D341Med (cell line): ENCODE measurements around the gene CNOT2.

Experiments used
- DNase-seq: peaks from one replicate; pipeline ENCODE4 v3.0.0; 2012; ENCODE audit warnings: low spot score

The CNOT2 gene, protein sequence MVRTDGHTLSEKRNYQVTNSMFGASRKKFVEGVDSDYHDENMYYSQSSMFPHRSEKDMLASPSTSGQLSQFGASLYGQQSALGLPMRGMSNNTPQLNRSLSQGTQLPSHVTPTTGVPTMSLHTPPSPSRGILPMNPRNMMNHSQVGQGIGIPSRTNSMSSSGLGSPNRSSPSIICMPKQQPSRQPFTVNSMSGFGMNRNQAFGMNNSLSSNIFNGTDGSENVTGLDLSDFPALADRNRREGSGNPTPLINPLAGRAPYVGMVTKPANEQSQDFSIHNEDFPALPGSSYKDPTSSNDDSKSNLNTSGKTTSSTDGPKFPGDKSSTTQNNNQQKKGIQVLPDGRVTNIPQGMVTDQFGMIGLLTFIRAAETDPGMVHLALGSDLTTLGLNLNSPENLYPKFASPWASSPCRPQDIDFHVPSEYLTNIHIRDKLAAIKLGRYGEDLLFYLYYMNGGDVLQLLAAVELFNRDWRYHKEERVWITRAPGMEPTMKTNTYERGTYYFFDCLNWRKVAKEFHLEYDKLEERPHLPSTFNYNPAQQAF

GRCh38 chr12:70242695-70243509 lies at the start of gene CNOT2:
TSS of gene CNOT2 (plus strand) at chr12:70243433. CDS start at chr12:70278227, 34,794 bp downstream.
- peak; percentile 91 for DNase-seq

DNA sequence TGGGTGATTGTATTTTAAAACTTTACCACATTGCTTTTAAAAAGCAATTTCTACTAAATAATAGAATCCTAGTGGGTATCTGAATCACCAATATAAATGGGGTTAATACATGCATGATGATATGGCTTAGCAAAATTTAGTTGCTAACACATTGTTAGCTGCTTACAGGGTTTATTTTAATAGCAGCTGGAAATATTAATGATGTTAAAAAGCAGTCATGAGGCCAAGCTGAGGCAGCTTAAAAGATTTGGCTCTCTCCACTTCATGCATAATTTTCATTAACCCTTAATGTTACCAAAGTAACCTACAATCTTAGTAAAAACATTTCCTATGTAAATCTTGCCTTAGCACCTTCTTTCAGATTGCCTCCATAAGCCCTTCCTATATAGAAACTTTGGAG lies 49.2 kb upstream of the CNOT2 start:
- DNase-seq: peak; percentile 17

DNA sequence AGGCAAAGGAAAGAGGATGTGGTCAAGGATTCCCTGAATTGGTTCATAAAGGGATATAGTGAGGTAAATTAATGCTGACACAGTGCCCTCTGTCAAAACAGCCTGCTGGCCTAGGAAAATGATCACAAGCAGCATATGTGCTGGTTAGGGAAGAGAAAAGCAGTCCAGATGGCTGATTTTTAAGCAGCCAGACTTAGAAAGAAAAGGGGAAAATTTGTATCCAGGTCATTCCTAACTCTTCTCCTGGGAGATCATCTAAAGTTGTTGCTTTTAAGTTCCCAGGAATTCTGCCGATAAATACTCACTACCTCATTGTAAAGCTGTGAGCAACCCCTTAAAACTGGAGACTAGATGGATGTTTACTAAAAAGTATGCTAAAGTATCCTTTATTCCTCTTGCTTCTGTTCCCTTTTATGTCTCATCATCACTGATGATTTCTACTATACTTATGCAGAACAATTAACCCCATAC lies 46.4 kb upstream of the CNOT2 start:
- DNase-seq: peak; percentile 26

DNA sequence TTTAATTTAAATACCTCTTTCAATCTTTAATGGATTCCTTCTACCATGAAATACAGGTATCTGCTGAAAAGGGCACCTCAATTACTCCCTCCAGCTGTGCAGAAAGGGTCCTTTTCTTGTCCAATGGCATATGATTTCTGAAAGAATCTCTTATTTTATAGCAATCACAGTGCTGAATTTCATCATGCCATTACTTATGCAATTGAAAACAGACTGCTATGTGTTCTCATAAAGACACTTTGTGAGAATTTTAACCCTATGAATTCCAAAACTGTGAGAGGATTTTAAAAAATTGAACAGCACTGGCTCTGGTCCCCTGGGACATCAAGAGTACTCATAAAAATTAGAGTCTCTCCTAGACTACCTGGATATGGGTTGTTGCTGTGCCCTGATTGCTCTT lies 45.9 kb upstream of the CNOT2 start:
- DNase-seq: no peak

GRCh38 chr12:70213707-70214106 lies 29.5 kb upstream of the CNOT2 start:
- DNase-seq: no peak

DNA sequence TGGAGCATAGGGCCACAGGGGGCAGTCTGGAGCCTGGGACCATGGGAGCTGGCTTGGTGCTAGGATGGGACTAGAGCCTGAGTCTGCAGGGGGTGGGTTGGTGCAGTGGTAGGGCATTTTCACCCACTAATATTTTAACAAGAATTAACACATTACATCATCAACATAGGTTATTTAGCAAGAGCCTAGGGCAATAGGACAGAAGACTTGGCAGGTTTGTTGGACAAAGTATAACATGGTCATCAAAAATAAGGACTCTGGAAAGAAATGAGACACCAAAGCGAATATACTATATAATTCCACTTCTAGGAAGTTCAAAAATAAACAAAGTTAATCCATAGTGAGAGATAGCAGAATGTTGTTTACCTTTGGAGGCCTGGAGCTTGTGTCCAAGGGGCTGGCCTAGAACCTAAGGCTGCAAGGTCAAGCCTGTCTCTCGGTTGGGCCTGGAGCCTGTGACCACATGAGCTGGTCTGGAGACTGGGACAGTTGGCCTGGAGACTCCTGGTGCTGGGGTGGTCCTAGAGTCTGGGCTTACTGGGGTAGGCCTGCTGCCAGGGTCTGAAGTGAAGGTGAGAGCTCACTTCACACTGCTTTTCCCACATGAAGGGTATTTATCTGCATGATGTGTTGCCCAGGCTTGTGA lies 28.1 kb upstream of the CNOT2 start:
- no peak for DNase-seq

- DNase-seq: no peak
Measured at GRCh38 chr12:70217416-70217815, 25.8 kb upstream of the CNOT2 start.

GRCh38 chr12:70221626-70222025 lies 21.6 kb upstream of the CNOT2 start:
- no peak for DNase-seq

- DNase-seq: no peak
Measured at GRCh38 chr12:70227911-70228310, 15.3 kb upstream of the CNOT2 start.

GRCh38 chr12:70230934-70231606 lies 12.2 kb upstream of the CNOT2 start:
- DNase-seq: no peak

DNA sequence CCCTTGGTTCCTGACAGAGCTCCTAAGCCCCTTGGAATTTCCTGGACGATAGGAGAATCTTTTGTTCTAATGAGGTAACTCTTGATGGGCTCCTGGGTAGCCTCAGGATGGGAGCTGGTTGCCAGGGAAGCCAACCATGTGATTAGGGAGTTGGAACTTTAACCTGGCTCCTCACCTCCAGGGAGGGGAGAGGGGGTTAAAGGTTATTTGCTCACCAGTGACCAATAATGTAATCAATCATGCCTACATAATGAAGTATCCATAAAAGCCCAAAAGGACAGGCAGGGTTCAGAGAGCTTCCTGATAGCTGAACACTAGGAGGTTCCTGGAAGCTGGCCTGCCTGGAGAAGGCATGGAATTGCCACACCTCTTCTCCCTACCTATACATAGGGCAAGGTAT lies 6.2 kb upstream of the CNOT2 start:
- no peak for DNase-seq

GRCh38 chr12:70240673-70241072 lies 2.6 kb upstream of the CNOT2 start:
- no peak for DNase-seq

- DNase-seq: no peak
Measured at GRCh38 chr12:70241845-70242244, 1.4 kb upstream of the CNOT2 start.

- DNase-seq: peak; percentile 88
Measured at GRCh38 chr12:70243510-70244371, 508 bp downstream of the CNOT2 start.

DNA sequence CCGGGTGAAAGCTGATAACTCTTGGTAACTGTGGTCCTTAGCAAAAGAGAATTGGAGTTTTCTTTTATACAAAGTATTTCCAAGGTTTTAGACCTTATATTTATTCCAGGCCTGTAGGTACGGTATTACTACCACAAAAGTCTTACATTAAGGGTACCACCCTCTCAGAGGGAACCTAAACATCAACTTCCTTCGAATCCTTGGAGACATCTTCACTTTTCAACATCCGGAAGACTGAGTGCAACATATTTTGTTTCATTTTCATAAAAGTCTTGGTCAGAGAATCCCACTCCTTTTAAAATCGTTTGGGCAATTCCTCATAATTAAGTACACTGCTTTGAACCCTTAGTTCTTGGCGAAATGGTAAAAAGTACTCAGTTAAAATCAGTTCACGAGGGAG lies 1.2 kb downstream of the CNOT2 start:
- no peak for DNase-seq

DNA sequence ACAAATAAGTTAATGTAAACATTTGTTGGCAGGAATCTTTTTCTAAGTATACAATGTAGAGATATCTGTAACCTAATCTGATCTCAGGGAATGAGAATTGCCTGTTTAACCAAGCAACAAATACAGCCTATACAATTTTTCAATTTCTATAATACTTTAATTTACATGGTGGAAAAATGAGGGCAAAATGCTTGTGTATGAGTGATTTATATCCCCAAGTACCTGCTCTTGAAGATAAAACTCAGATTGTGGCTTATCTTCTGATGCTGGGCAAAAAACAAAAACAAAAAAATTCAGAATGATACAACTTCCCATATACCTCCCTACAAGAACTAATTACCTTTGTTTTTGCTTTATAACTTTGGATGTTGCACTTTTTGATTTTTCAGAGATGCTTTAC lies 2.2 kb downstream of the CNOT2 start:
- no peak for DNase-seq

- DNase-seq: no peak
Measured at GRCh38 chr12:70246580-70246979, 3.3 kb downstream of the CNOT2 start.

DNA sequence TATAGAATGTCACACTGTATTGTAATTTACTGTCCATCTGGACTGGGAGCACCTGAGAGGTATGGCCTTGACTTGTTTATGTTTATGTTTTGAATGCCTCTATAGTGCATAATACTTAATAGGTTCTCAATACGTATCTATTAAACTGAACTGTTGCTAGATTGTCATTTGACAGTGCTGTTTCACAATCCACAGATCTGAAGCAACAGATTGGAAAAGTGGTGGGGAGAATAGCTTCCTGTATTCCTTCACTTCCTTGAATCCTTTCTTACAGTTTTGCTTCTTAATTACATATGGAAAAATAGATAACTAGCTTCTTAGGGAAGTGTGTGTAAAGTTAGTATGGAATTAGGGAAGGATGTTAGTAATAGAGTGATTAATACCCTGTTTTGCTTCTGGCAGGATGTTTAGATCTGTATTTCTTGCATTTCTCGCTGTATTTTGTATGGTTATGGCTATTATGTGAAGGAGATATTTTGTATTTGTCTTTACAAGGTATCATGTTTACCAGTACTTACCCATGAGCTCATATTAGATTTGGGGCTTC lies 4.5 kb downstream of the CNOT2 start:
- no peak for DNase-seq

DNA sequence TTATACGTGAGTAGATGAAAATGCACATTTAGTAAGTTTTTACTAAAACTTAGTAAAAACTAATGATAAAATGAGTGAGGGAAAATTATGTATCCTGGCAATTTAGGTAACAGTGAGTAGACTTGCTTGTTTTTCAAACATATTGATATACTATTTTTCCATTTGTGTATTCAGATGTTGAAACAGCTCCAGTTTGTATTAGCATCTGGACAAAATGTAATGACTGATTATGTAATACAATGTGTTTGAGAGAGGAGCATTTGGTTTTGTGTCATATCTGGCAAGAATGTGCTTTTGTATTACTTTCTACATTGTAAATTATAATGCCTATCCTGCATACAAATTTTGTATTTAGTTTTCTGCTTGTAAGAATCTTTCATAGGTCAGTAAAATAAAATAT lies 5.6 kb downstream of the CNOT2 start:
- DNase-seq: no peak

DNA sequence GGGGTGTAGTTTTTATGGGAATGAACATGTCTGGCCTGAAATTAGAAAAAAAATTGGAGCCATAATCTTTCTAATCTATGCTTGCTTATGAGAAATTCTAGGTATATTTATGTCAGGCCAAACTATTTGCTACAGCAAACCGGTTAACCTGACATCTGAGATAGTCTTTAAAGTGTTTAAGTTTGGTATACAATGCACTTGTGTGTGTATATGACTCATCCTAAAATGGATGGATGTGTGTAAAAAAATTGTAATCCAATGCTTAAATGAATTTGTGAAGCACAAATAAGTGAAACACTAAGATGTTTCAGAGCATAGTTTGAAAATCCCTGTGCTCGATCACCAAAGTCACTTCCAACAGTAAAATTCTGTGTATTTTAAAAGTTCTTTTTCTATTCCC lies 6.7 kb downstream of the CNOT2 start:
- DNase-seq: no peak

- no peak for DNase-seq
Measured at GRCh38 chr12:70251226-70251625, 8.0 kb downstream of the CNOT2 start.
